GM12872 (cell line): Measurements from ENCODE around the gene GNA12.

Source experiments
- TF ChIP-seq, protein P1 (sequence below): IDR thresholded peaks from 3 replicates; pipeline ENCODE4 v1.5.1; 2011; ENCODE audit warnings: low read depth, mild to moderate bottlenecking, low read length, moderate library complexity; ENCODE audit not compliant: insufficient read depth

GNA12 gene

DNA sequence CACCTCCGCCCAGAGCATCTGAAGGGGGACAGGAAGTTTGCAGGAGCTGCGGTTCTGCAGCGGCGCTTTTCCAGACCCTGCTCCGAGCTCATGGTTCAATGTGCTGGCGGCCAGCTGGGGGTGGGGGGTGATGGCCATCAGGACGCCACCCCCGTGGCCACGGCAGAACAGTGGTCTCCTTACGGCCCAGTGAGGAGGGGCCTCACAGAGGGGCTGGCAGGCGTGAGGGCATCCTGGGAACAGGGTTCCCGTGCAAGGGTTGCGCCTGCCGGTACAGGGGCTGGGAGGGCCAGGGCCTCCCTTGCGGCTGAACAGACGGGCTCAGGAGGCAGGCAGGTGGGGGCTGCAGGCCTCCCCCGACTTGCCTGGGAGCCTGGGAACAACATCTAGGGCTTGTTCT lies 39.0 kb upstream of the GNA12 start:
- TF ChIP-seq, protein P1, sequence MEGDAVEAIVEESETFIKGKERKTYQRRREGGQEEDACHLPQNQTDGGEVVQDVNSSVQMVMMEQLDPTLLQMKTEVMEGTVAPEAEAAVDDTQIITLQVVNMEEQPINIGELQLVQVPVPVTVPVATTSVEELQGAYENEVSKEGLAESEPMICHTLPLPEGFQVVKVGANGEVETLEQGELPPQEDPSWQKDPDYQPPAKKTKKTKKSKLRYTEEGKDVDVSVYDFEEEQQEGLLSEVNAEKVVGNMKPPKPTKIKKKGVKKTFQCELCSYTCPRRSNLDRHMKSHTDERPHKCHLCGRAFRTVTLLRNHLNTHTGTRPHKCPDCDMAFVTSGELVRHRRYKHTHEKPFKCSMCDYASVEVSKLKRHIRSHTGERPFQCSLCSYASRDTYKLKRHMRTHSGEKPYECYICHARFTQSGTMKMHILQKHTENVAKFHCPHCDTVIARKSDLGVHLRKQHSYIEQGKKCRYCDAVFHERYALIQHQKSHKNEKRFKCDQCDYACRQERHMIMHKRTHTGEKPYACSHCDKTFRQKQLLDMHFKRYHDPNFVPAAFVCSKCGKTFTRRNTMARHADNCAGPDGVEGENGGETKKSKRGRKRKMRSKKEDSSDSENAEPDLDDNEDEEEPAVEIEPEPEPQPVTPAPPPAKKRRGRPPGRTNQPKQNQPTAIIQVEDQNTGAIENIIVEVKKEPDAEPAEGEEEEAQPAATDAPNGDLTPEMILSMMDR = no peak

DNA sequence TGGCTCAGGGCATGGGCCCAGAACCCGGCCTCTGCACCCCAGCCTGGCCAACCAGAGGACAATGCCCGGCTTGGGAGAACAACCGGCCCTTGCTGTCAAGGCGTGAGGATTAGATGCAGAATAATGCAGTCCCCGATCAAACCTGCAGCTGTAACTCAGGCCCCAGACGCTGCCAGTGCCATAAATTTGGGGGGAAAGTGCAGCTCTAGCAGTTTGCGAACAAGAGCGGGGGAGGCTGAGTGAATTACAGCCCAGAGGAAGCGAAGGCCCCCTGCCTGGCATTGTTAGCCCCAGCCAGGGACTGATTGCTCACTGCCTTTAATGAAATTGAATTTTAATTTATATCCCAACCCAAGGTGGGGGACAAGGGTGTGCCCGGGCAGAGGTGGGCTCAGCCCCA lies 38.0 kb upstream of the GNA12 start:
- TF ChIP-seq, protein P1 = no peak

DNA sequence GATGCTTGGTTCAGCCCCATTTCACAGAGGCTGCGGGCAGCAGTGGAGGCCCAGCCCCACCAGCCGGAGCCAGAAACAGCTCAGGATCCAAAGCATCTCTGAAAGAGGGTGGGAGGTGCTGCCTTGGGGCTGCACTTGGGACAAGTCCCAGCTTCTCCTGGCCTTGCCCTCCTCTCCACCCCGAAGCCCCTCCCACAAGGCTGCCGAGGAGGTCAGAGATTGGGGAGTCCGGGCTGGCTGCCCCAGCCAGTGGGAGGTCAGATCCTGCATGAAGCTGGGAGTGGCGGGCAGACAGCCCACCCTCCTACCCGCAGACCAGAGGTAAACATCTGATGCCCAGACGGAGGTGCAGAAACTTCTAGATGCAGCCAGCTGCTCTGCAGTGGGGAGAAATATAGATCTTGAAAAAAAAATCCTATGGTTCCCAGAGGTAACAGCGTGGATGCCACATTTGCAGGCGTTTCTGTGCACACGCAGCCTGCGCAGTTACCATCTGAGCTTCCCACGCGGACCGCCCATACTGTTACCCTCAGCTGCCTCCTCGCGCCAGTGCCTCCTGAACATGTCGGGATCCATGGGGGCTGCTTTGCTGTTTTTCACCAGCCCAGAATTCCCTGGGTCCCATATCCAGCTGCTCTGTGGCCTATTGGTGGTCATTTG lies 36.9 kb upstream of the GNA12 start:
- TF ChIP-seq, protein P1 = no peak

DNA sequence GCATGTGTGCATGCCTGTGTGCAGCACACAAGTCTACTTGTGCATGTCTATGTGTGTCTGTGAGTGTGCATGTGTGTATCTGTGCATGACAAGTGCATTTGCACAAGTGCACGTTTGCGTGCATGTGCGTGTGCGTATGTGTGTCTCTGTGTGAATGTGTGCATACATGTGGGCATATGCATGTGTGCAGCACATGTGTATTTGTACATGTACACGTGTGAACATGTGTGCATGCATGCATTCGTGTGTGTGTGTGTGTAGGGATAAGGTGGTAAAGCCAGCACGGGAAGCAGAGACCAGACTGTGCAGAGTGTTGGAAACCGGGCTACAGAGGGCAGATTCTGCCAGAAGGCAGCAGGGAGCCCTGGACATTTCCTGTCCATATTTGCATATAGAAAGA lies 35.9 kb upstream of the GNA12 start:
- TF ChIP-seq, protein P1 = no peak

- TF ChIP-seq, protein P1 = no peak
Measured at GRCh38 chr7:2879354-2879753, 35.2 kb upstream of the GNA12 start.

- TF ChIP-seq, protein P1 = no peak
Measured at GRCh38 chr7:2878306-2878705, 34.2 kb upstream of the GNA12 start.

GRCh38 chr7:2876031-2876731 lies 32.1 kb upstream of the GNA12 start:
- TF ChIP-seq, protein P1 = no peak
